HS-27A (cell line): ENCODE data around the gene GNAT1.

Source experiments
- DNase-seq: peaks from one replicate; pipeline ENCODE4 v3.0.0-alpha.2; 2012; ENCODE audit warnings: low read depth, missing footprints

The GNAT1 gene

DNA sequence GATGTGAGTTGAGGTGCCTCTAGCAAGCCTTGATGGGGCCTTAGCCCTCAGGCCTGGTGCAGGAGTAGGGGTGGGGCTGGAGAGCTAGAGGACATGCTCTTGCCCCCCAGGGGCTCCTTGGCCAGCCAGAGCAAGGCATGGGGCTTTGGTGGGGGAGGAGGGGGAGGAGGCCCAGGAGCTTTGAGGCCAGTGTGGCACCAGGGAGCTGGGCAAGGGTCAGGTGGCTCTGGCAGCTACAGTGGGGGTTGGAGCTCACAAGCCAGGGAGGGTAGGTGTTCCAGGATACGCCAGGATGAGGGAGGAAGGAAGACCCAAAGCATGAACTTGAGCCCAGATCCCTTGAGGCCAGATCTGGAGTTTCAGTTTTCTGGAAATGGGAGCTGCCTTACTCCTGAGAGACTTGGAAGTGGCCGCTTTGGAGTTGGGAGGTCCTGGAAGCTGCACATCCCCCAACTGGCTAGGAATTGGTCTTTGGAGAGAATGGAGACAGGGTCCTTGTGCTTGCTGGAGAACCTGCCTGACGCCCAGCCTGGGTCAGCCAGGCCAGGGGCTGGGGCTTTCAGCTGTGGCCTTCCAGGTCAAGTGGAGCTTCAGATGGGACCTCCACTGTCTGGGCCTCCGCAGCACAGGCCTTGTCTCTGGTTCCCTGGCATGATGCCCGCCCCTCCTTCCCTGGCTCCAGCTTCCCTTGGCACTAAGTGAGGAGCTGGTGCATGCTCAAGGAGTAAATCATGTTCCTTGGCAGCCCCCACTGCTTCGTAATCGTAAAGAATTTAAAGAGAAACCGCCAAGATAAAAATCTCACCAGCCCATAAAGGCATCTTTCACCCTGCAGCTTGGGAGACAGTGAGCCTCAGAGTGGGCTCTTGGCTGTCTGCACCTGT is 27.6 kb upstream of the GNAT1 start:
- peak; percentile 92 for DNase-seq

DNA sequence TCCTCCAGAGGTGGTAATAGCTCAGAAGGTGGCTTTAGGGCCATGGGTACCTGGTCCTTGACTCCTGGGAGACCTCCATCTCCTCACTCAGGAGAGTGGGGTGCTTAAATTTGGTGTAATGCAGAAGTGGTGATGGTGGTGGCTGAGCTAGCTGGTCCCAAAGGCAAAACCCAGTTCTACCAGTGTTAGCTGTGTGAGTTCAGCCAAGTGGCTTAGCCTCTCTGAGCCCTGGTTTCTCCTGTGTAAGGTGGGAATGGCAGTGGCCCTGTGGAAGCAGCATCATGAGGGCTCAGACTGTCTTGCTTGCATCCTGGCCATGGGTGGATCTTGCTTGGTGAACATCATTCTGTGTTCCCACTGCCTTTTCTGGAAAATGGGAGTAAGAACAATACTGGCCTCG is 26.9 kb upstream of the GNAT1 start:
- no peak for DNase-seq

DNA sequence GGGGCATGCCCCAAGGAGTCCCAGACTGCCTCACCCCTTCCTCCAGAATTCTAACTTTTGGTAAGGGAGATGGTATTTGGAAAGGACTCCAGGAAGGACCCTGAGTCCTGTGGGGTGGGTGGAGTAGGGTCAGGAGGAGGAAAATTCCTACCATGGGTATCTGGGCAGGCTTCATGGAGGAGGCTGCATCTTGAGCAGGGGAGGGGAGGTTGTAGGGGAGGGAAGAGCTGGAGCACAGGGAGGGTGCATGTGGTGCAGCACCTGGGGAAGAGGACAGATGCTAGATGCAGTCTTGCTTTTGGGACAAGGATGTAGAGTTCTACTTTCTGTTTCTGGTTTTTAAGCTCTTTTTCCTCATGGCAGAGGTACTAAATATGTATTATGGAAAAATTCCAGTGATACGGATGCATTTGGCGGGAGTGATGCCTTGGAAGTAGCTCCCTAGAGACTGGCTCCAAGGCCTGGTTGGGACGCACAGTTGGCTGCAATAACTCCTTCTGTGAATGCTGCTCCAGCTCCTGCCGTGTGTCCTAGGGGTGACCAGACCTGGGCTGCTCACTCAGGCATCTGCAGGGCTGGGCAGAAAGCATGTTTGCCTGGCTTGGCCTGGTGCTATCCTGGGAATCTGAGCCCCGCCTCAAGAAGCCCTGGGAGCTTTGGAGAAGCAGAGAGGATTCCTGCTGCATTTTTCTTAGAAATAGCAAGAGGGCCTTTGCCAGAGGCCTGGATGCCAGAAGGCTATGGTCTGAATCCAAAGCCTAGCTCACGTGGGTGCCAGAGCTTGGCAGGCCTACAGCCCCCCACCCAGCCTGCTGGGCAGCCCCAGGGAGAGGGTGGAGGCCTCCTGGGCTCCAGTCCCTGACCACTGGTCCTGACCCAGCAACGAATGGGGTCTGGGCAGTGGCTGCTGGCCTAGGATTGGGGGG is 26.2 kb upstream of the GNAT1 start:
- DNase-seq: peak; percentile 67

DNA sequence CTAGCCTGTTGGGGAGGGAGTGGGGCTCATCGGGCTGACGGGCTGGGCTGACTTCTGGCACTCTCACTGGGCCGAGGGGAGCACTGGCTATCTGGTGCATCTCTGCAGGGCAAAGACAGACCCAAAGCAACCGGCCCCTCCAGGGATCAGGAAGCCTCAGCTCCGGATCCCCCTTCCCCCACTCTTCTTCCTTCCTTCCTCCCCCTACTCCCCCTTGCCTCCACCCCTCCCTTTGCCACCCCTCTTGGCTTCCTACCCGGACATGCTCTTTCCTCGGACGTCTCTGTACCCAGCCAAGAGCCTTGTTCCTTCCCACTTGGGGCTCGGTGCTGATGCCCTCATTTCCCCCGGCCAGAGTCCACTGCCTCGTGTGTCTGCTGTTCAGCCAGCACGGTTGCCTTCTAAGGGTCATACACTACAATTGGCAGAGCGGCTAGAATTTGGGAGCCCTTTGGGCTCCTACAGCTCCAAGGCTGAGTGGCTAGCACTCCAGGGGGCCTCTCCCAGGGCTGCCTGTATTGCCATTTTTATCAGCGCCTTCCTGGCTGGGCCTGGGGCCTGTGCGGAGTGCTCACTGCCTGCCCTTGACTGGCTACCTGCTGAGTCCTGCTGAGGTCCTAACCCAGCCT is 25.4 kb upstream of the GNAT1 start:
- no peak for DNase-seq

DNA sequence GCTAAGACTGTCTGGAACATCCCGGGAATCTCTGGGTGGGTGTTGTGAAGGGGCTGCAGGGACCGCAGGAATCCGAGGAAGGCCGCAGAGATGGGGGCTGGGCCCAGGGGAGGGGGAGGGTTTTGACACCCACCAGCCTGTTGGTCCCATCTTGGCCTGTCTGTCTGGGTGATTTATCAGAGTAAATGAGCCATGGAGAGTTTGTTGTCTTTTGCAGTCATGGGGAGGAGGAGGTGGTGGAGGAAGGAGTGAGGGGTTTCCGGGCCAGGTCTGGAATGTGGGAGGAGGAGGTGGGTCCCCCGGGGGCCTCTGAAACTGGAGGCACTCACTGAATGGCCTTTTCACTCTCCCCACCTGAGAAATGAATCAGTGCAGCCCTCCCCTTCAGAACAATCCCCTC is 24.8 kb upstream of the GNAT1 start:
- DNase-seq: no peak

DNA sequence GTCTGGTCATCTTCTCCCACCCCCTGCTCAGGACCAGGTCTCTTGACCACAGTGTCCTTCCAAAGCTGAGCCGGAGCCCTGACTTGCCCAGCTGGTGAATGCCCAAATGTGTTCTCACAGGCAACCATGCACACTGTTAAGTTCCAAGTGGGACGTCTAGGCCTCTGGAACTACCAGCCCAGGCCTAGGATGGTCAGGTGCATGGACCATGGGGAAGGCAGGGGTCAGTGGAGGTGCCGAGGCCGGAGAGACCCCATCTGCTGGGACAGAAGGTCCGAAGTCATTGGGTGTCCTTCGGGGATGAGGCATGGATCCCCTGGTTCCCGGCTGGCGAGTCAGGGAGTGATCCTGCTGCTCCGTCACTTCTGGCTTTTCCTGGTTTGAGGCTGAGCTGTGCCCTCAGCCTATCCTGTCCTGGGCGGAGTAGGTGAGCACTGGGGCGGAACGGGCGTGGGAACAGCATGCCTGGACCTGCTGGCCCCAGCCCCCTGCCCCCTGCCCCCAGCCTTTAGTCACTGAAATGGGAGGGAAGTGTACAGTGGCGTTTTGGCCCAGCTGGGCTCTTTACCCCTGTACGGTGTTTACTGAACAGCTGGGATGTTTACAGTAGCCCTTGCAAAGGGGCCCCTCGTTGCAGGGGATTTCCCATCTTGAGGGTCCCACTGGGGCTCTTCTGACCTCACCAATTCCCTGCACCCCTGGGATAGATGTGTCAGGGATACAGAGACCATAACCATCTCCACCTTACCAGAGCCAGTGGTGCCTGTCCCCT is 24.2 kb upstream of the GNAT1 start:
- no peak for DNase-seq

DNA sequence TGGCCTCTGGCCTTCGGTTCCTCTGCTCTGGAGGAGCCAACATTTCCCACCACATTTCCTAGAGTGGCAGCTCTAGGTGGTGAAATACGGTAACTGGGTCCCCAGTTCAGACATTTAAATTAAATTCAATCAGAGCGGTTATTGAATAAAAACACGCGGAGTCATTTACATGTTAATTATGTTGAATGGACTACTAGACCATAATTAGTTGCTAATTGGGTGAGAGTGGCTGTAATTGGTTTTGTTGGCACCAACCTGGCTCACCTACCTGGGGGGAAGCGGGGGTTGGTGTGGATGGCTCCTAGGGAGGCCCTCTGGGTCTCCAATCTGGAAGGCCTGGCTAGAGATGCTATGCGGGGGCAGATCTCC is 23.6 kb upstream of the GNAT1 start:
- no peak for DNase-seq

DNA sequence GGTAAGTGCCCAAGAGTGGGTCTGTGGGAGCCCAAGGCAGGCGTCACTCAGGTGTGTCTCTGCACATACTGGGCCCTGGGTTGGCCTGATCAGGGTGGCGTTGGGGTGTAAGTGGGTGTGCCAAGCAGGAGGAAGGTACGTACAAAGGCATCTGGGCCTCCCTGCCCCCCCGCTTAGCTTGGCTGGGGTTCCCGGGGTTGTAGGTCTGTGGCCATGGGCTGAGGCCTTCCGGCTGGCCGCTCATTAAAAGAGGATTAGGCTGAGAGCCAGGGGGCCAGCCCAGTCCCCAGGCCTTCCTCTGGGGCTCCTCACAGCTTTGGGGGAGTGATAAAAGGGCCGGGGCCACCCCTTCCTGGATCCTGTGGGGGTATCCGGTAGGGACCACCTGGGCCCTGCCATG is 23.0 kb upstream of the GNAT1 start:
- no peak for DNase-seq

DNA sequence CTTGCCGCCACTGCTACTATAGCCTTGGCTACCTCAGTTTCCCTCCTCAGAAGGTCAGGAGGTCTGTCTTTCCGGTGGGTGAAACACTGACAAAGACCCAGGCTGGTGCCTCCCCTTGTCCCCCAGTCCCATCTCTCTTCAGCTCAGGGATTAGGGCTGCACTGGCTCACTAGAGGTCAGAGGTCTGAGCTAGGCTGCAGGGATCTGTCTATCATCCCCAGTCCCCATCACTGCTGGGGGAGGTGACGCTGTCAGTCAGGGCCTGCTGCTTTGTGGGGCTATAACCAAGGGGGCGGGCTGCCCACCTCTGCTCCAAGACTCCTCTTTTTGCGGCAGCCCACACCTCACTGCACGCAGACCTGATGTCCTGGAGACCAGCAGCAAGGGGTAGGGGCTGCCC is 22.6 kb upstream of the GNAT1 start:
- DNase-seq: no peak

DNA sequence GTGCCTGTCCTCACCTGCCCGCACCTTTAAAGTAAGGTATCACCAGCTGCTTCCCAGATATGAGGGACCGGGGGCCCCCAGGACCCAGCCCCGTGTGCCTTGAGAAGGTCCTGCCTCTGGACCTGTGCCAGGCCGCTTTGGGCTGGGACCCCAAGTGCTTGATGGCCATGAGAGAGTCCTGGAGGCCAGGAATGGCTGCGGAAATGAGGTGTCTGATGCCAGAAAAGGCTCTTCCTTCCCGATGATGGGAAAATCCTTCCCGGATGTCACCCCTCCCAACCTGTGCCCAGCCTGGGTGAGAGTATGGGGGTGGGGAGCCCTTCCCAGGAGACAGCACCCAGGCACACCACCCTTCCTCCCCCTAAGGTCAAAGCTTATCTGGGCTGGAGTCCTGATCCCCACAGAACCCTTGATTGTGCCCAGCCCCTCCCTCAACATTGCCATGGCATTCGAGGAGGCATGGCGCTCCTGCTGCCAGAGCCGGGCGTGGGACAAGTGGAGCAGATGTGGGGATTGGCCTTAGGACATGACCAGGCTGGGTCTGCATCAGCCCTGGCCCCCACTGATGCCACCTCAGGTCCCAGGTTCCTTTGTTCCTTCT is 22.1 kb upstream of the GNAT1 start:
- DNase-seq: no peak

DNA sequence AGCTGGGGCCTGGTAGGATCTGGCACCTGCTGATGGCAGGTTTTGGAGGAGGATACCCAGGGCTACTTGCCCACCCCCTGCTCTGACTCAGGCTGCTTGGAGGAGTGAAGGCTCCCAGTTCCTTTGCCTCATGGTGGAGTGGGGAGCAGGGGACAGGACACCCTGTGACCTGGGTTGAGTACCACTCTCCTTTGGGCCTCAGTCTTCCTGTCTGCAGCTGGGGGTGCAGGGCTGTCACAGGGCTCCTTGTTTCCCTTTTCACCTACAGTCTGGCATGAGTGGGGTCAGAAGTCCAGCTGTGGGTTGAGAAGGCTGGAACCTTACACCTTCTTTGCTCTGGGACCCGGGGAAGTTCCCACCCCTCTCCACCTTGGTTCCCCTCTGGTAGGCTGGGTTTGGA is 21.6 kb upstream of the GNAT1 start:
- DNase-seq: no peak

DNA sequence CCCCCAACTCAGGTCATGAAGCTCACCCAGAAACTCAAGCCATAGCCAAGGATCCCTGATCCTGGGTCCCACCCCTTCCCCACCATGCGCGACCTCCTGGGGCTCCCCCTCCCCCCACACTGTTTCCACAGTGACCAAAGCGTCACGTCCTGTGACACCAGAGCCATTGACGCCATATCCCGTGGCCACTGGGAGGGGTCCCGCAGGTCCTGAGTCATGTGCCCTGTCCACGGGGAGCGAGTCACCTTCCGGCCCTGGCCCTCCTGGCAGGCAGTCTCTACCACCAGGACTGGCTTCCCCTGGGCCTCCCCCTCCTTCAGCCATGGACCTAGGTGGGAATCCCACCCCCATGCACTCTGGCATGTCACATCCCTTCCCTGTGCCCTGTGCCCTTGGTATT is 20.7 kb upstream of the GNAT1 start:
- no peak for DNase-seq

DNA sequence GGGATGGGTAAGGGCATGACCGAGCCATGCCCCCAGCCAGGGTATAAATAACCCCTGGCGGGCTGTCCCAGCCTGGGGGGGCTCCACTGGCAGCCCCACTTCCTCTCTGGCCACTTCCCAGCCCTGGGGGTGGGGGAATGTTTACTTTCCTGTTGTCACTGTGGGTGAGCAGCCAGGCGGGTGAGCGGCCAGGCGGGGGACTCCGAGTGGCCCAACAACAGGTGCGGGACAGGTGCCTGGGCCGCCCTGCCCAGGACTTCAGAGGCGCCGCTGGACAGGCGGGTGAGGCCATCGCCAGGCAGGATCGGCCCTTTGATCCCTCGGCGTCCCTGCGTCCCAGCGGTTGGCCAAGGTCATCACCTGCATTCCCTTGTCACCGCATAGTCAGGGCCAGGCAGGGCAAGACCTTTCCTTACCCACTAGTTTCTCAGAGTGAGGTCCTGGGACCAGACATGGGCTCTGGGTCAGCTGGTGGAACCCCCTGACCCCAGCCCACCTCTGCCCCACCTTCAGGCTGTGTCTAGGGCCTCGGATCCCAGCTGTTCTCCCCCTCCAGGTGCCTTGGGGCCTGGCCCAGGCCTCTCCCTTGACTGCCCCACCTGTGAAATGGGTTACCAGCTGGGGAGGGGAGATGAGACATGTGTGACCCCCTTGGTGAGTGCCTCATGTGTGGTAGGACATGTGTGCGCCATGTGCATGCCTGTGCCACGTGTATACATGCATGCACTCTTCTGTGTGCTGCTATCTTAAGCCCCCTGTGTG is 19.7 kb upstream of the GNAT1 start:
- no peak for DNase-seq

DNA sequence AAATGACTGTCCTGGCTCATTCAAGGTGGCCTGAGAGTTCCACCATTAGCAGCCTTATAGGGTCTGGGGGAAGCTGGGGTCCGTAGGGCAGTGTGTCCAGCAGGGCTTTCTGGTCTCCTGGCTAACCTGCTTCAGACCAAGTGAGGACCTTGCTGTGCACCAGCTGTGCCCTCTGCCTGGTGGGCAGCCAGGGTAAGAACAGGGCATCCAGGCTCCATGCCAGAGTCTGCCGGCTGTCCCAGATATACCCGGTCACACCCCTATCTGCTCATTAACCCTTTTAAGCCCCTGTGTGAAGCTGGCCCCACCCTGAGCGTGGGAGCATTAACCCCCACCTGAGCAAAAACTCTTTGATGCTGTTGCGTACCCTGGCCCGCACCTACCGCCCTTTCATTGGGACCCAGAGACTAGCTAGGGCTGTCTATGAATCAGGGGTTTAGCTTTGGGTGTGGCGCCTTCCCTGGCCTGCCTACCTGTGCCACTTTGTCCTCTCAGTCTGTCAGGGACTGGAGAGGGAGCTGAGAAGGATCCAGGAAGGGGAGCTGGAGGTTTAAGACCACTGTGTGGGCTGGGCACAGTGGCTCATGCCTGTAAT is 18.7 kb upstream of the GNAT1 start:
- no peak for DNase-seq

DNA sequence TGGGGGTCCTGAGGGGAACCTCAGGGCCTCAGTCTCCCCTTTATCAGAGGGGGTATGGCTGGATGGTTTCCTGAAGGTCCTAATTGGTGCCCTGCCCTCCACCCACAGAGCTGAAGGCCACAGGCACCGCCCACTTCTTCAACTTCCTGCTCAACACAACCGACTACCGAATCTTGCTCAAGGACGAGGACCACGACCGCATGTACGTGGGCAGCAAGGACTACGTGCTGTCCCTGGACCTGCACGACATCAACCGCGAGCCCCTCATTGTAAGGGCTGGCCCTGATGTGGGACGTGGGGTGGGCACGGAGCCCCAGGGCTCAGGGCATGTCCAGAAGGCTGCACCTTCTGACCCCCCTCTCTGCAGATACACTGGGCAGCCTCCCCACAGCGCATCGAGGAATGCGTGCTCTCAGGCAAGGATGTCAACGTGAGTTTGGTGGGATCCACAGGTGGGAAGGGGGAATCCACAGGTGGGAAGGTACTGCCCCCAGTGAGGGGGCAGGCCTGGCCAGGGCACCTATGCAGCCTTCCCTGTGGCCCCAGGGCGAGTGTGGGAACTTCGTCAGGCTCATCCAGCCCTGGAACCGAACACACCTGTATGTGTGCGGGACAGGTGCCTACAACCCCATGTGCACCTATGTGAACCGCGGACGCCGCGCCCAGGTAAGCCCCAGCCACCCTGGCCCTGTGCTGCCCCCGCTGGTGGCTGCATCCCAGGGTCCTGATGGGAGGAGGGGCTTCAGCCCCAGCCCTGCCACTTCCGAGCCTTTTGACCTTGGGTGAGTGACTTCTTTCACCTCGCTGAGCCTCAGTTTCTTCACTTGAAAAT is 17.5 kb upstream of the GNAT1 start:
- no peak for DNase-seq

DNA sequence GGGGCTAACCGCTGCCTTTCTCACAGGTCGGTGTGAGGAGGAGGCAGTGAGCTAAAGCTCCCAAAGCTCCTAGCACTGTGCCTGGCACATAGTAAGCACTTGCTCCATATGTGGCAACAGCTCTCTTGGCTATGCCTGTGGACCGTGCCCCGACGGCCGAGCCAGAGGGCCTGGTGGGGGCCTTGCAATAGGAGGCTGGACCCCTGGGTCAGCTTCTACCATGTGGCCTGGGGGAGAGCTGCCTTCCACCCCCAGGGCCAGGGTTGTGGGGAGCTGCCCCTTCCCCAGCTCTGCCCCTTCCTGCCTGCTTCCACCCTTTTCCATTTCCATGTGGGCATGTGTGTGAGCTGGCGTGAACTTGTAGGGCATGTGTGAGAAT is 16.9 kb upstream of the GNAT1 start:
- no peak for DNase-seq

DNA sequence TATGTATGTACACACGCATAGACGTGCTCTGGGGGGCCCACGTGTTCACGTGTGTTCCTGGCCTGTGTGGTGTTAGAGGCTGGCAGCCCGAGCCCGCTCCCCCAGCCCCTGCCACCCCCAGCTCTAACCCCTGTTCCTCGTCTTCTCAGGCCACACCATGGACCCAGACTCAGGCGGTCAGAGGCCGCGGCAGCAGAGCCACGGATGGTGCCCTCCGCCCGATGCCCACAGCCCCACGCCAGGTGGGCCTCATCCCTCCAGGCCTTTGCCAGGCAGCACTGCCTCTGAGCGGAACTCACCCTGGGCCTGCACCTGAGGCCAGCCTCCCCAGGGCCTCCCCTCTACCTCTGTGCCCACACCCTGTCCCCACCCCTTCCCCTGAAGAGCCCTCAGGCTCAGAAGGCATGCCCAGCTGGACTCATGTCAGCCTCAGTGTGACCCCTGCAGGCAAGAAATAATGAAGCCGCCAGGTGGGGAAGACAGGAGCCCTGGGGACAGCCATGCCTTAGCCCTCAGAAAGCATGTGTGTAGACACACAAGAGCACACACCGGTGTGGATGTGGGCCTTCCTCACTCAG is 16.4 kb upstream of the GNAT1 start:
- DNase-seq: no peak

DNA sequence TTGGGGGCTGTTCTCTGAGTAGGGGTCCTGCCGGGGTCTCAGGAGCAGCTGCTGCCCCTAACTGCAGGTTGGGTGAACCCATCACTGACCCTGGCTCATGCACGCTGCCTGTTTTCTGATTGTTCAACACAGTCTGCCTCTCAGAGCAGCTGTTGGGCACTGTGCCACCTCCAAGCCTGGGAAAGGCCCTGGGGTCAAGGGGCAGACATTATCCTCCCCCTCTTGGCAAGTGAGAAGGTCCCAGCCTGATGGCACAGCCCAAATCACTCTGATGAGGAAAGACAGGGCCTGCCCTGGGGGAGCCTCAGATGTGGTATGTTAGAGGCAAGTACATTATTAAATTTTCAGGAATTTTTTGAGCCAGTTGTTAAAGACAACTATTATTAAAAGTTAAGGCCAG is 14.1 kb upstream of the GNAT1 start:
- DNase-seq: no peak

DNA sequence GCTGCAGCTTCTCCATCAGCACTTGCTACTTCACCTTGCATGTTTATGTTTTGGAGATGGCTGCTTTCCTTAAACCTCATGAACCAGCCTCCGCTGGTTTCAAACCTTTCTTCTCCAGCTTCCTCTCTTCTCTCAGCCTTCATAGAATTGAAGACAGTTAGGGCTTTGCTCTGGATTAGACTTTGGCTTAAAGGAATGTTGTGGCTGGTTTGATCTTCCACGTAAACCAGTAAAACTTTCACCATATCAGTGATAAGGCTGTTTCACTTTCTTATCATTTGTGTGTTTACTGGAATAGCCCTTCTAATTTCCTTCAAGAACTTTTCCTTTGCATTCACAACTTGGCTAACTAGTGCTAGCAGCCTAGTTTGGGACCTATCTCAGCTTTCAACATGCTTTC is 11.7 kb upstream of the GNAT1 start:
- no peak for DNase-seq
